Measurements from ENCODE around the gene GJB5.

DNA sequence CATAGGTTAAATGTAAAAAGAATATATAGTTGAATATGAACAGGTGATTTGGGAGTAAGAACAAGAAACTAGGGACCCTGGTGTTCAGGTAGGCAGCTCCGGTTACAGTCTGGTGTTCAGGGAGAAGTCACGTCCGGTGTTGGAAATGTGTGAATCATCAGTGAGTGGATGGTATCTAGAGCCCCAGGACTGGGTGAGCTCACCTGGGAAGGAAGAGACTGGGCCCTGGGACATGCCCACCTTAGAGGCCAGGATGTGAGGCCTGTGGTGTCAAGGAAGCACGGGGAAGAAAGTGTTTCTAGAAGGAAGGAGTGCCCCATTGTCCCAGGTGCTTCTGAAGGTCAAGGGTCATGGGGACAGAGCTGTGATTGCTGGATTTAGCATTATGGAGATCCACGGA is 24.7 kb downstream of the GJB5 start:
- no peak for TF ChIP-seq GABPA (IDR thresholded peaks at IDR 0.05; ENCODE audit: low read depth)
- TF ChIP-seq EP300 (IDR thresholded peaks at IDR 0.05; ENCODE audit: borderline replicate concordance in 1 of 2, control insufficient read depth in 1 of 2, low read depth in 2 of 2, low read length in 2 of 2): no peak
- TF ChIP-seq HDAC6 (IDR thresholded peaks at IDR 0.05; ENCODE audit: unreplicated experiment): no peak
- TF ChIP-seq SUZ12 (IDR thresholded peaks at IDR 0.05; ENCODE audit: unreplicated experiment): no peak
- no peak for TF ChIP-seq EZH2 (IDR thresholded peaks at IDR 0.05; ENCODE audit: borderline replicate concordance, control insufficient read depth, low read depth, low read length)
- no peak for TF ChIP-seq CREM (IDR thresholded peaks at IDR 0.05; ENCODE audit: low read depth)
- no peak for TF ChIP-seq EED (IDR thresholded peaks at IDR 0.05; ENCODE audit: low read depth)
- TF ChIP-seq ZNF274 (IDR thresholded peaks at IDR 0.05; ENCODE audit: insufficient read depth, insufficient read length): no peak
- TF ChIP-seq CTCF (IDR thresholded peaks at IDR 0.05 in 2 of 3, conservative IDR thresholded peaks at IDR 0.05 in 1 of 3; ENCODE audit: control insufficient read depth in 2 of 3, extremely low read depth in 1 of 3, insufficient read depth in 1 of 3, low read depth in 3 of 3, low read length in 3 of 3): no peak
- no peak for TF ChIP-seq POU2F2 (IDR thresholded peaks at IDR 0.05; ENCODE audit: borderline replicate concordance, low read depth, low read length)
- no peak for TF ChIP-seq TARDBP (IDR thresholded peaks at IDR 0.05; ENCODE audit: borderline replicate concordance)
- TF ChIP-seq TAF1 (IDR thresholded peaks at IDR 0.05; ENCODE audit: borderline replicate concordance, low read depth, low read length): no peak

Measured in GM12878 (cell line).